Endothelial cell of umbilical vein (primary cell): ENCODE measurements around the gene IZUMO4. TPM values are rescaled to one million over a fixed set of nuclear protein-coding genes. Genes with fewer than 3 reads are reported as not detected.

Experiments
- BruUV-seq: library from RNA; stranded (reverse); fragments of 400-500 nt; replicated peaks from 2 replicates; lab custom pipeline; 2021; lab: Mats Ljungman, UMichigan
- CTCF ChIA-PET: fragments of 300-600, 350-600 bp; sonication (Branson Sonifier 250); formaldehyde crosslinking; loops from one replicate; lab custom pipeline; 2021; ENCODE audit warnings: antibody characterized with exemption, inconsistent platforms; lab: Charles Lee
- POLR2A ChIA-PET: fragments of 300-600, 350-600 bp; sonication (Branson Sonifier 250); formaldehyde crosslinking; loops from one replicate; lab custom pipeline; 2021; ENCODE audit warnings: antibody characterized with exemption, inconsistent platforms; lab: Charles Lee
- DNase-seq: peaks from one replicate; pipeline ENCODE4 v3.0.0-alpha.2; 2011; ENCODE audit warnings: low read depth, low spot score
- FAIRE-seq: peaks from 2 replicates; lab custom pipeline; 2011; peaks lifted over from hg19 to GRCh38; lab: Jason Lieb, UNC
- H2AFZ ChIP-seq: 2 replicates; pipeline ENCODE4 v1.6.0; 2012; ENCODE audit warnings: low read depth, low read length, control low read depth, inconsistent platforms
- H3K27ac ChIP-seq: 2 replicates; pipeline ENCODE4 v1.5.1; 2011; ENCODE audit warnings: low read depth, mild to moderate bottlenecking, control low read depth, low read length, moderate library complexity; ENCODE audit not compliant: insufficient read depth
- H3K27me3 ChIP-seq, 2 experiments: 2 replicates each; pipeline versions ENCODE4 v1.6.0 to v1.6.1; 2011; ENCODE audit warnings: low read length in 2 of 2, mixed read lengths in 1 of 2; ENCODE audit not compliant: control insufficient read depth in 2 of 2, insufficient read depth in 2 of 2
- H3K36me3 ChIP-seq, 2 experiments: 2 replicates in 1 of 2; 3 replicates in 1 of 2; pipeline ENCODE4 v1.5.1; 2011; ENCODE audit warnings: low read length in 2 of 2, mild to moderate bottlenecking in 1 of 2, moderate library complexity in 1 of 2; ENCODE audit not compliant: control insufficient read depth in 2 of 2, insufficient read depth in 2 of 2; ENCODE audit errors: extremely low read depth in 1 of 2
- H3K4me1 ChIP-seq: 3 replicates; pipeline ENCODE4 v1.5.1; 2011; ENCODE audit warnings: mild to moderate bottlenecking, low read length; ENCODE audit not compliant: control insufficient read depth, insufficient read depth; ENCODE audit errors: extremely low read depth
- H3K4me2 ChIP-seq: 2 replicates; pipeline ENCODE4 v1.6.1; 2011; ENCODE audit warnings: low read length, control low read depth, mixed read lengths; ENCODE audit not compliant: insufficient read depth
- H3K4me3 ChIP-seq, 3 experiments: fragments of 200-600 bp in 1 of 3; sonication (generic), shearing (Covaris generic) in 1 of 3; replicated peaks in 1 of 3; 2 replicates each; pipeline ENCODE4 v1.5.1; 2011 to 2016; ENCODE audit warnings: control low read depth in 3 of 3, low read length in 3 of 3, mild to moderate bottlenecking in 2 of 3, inconsistent platforms in 1 of 3, low read depth in 1 of 3, moderate library complexity in 1 of 3; ENCODE audit not compliant: insufficient read depth in 1 of 3
- H3K79me2 ChIP-seq: 2 replicates; pipeline ENCODE4 v1.6.0; 2012; ENCODE audit warnings: low read length, inconsistent platforms; ENCODE audit not compliant: control insufficient read depth, insufficient read depth
- H3K9ac ChIP-seq: replicated peaks from 2 replicates; pipeline ENCODE3; 2011; ENCODE audit warnings: low read length, control low read depth; ENCODE audit not compliant: insufficient read depth; ENCODE audit errors: extremely low read depth
- H3K9me1 ChIP-seq: replicated peaks from 3 replicates; pipeline ENCODE4 v1.6.0; 2011; ENCODE audit warnings: mild to moderate bottlenecking, low read length; ENCODE audit not compliant: control insufficient read depth, insufficient read depth; ENCODE audit errors: extremely low read depth
- H3K9me3 ChIP-seq: replicated peaks from 2 replicates; pipeline ENCODE4 v1.5.1; 2012; ENCODE audit warnings: low read length, inconsistent platforms; ENCODE audit not compliant: control insufficient read depth, insufficient read depth
- H4K20me1 ChIP-seq: replicated peaks from 2 replicates; pipeline ENCODE3; 2011; ENCODE audit warnings: mild to moderate bottlenecking, low read length; ENCODE audit not compliant: control insufficient read depth, insufficient read depth; ENCODE audit errors: extremely low read depth
- EZH2 ChIP-seq: IDR thresholded peaks from 2 replicates; pipeline ENCODE4 v1.6.1; 2012; ENCODE audit warnings: borderline replicate concordance, low read depth, mild to moderate bottlenecking, moderate library complexity, low read length, inconsistent platforms; ENCODE audit not compliant: severe bottlenecking
- FOS ChIP-seq: IDR thresholded peaks from 2 replicates; pipeline ENCODE4 v1.6.1; 2011; ENCODE audit warnings: mild to moderate bottlenecking, low read length, moderate library complexity, borderline replicate concordance; ENCODE audit not compliant: insufficient read depth
- GATA2 ChIP-seq: IDR thresholded peaks from 2 replicates; pipeline ENCODE4 v1.7.0; 2011; ENCODE audit warnings: low read depth, mild to moderate bottlenecking, moderate library complexity, mixed read lengths, low read length; ENCODE audit not compliant: insufficient read length, insufficient read depth
- JUN ChIP-seq: IDR thresholded peaks from 2 replicates; pipeline ENCODE4 v1.6.1; 2011; ENCODE audit warnings: borderline replicate concordance, low read depth; ENCODE audit not compliant: insufficient read length, insufficient read depth
- MYC ChIP-seq: IDR thresholded peaks from one replicate; pipeline ENCODE4 v1.6.1; 2011; ENCODE audit warnings: mild to moderate bottlenecking, low read depth, low read length
- POLR2A ChIP-seq: IDR thresholded peaks from 2 replicates; pipeline ENCODE4 v1.6.1; 2012; ENCODE audit warnings: low read depth, mild to moderate bottlenecking, control low read depth, low read length
- POLR2AphosphoS5 ChIP-seq: IDR thresholded peaks from 2 replicates; pipeline ENCODE4 v1.6.1; 2012; ENCODE audit warnings: low read depth, mild to moderate bottlenecking, control low read depth, low read length, moderate library complexity; ENCODE audit not compliant: insufficient read depth
- dilution Hi-C: fragments of 300-500 bp; cut with MboI; formaldehyde crosslinking; loops from one replicate; pipeline ENCODE4 v1.15.0; 2019; ENCODE audit warnings: low sequenced_read_pairs; ENCODE audit not compliant: extremely low pct_ligation_motif_present
- intact Hi-C: fragments of 100-400 bp; cut with micrococcal nuclease; formaldehyde crosslinking; loops from one replicate; pipeline ENCODE4 v1.10.0; 2022
- polyA plus RNA-seq, 4 experiments: library from polyadenylated mRNA; depleted of rRNA in 3 of 4; stranded (reverse) in 3 of 4; unstranded in 1 of 4; fragments of >200 nt; gene quantifications; 2 replicates each; pipeline versions ENCODE4 v1.2.1 to v1.2.3, GENCODE V29; 2011 to 2012; ENCODE audit warnings: missing spikeins in 1 of 4
- total RNA-seq: library from RNA; stranded (reverse); gene quantifications from 2 replicates; pipeline ENCODE4 v1.2.3, GENCODE V29; 2021
- TF ChIP-seq, protein P1 (sequence below), 2 donors: IDR thresholded peaks; 1 replicate in 1 of 2; 2 replicates in 1 of 2; pipeline ENCODE4 v1.5.1; 2011; ENCODE audit warnings: low read length in 2 of 2, mild to moderate bottlenecking in 2 of 2, moderate library complexity in 2 of 2, control low read depth in 1 of 2, inconsistent platforms in 1 of 2, low read depth in 1 of 2; ENCODE audit not compliant: insufficient read depth in 1 of 2; ENCODE audit errors: extremely low read depth in 1 of 2
- TF ChIP-seq, protein P2 (sequence below): IDR thresholded peaks from 2 replicates; pipeline ENCODE4 v1.6.1; 2011; ENCODE audit not compliant: insufficient read depth, insufficient read length

Gene IZUMO4
- total and polyA plus RNA-seq, 2 donors (not counting 3 experiments of a cell fraction or from before 2014, with no cell fraction given) = 1.1 to 2.0 TPM

DNA sequence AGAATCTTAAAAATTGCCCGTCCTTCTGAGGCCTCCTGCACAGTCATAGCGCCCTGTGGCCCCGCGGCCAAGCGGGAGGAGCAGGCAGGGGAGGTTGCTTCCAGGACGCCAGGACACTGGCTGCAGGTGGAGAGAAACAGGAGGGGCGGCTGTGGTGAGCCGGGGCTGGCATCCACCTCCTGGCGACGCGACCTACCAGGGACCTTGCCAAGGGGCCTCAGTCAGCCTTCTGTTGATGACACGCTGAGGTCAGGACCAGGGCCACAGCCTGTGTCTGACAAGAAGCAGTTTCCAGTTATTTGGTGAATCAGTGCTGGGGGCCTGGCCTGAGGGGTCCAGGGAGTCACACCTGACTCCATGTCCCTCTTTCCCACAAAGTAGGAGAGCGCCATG lies 32.3 kb upstream of the IZUMO4 start:
- Histone ChIP-seq H3K4me1 (peaks cover 24% of the 10 kb centered on the region), H3K4me3 (no peak overlapping the region), H3K9me3 (no peaks in the 10 kb centered on the region), H3K9me1 (no peaks in the 10 kb centered on the region), H3K27ac (no peak overlapping the region), H3K9ac (no peak overlapping the region), H3K79me2 (no peaks in the 10 kb centered on the region), H3K36me3 (no peaks in the 10 kb centered on the region), H4K20me1 (no peaks in the 10 kb centered on the region), H3K4me2 (no peak overlapping the region), H3K27me3 (no peaks in the 10 kb centered on the region), H2AFZ (no peak overlapping the region)
- BruUV-seq = no TSS peak
- ChIA-PET CTCF (no interaction called here), POLR2A (no interaction called here)
- TF ChIP-seq POLR2AphosphoS5 (no peak), GATA2 (no peak), MYC (no peak), EZH2 (no peak), JUN (no peak), FOS (no peak), POLR2A (no peak)
- TF ChIP-seq, protein P1, sequence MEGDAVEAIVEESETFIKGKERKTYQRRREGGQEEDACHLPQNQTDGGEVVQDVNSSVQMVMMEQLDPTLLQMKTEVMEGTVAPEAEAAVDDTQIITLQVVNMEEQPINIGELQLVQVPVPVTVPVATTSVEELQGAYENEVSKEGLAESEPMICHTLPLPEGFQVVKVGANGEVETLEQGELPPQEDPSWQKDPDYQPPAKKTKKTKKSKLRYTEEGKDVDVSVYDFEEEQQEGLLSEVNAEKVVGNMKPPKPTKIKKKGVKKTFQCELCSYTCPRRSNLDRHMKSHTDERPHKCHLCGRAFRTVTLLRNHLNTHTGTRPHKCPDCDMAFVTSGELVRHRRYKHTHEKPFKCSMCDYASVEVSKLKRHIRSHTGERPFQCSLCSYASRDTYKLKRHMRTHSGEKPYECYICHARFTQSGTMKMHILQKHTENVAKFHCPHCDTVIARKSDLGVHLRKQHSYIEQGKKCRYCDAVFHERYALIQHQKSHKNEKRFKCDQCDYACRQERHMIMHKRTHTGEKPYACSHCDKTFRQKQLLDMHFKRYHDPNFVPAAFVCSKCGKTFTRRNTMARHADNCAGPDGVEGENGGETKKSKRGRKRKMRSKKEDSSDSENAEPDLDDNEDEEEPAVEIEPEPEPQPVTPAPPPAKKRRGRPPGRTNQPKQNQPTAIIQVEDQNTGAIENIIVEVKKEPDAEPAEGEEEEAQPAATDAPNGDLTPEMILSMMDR (IDR thresholded peaks at IDR 0.05; ENCODE audit: extremely low read depth in 1 of 2, insufficient read depth in 1 of 2, low read depth in 1 of 2, low read length in 2 of 2) = no peak
- TF ChIP-seq, protein P2, sequence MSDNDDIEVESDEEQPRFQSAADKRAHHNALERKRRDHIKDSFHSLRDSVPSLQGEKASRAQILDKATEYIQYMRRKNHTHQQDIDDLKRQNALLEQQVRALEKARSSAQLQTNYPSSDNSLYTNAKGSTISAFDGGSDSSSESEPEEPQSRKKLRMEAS = no peak
- FAIRE-seq (no peak), DNase-seq (no peak)
- dilution Hi-C loops (no loop called here), intact Hi-C loops (no loop called here)
